A673 (cell line): ENCODE results near the gene SREBF1. TPM values are rescaled to one million over a fixed set of nuclear protein-coding genes. Genes with fewer than 3 reads are reported as not detected.
A peak's percentile ranks its signal among the peaks of the same experiment; 100 is the strongest.

Experiments
- BruUV-seq: library from RNA; stranded (reverse); fragments of 400-500 nt; replicated peaks from 2 replicates; lab custom pipeline; 2021; lab: Mats Ljungman, UMichigan
- CTCF ChIA-PET: fragments of 300-600 bp; sonication (Branson Sonifier 250); formaldehyde crosslinking; loops from one replicate; lab custom pipeline; 2022; ENCODE audit warnings: antibody characterized with exemption; lab: Charles Lee
- POLR2A ChIA-PET: fragments of 300-600 bp; sonication (Branson Sonifier 250); formaldehyde crosslinking; loops from one replicate; lab custom pipeline; 2022; ENCODE audit warnings: antibody characterized with exemption; ENCODE audit not compliant: low non-redundant PET; lab: Charles Lee
- DNase-seq: peaks from one replicate; pipeline ENCODE4 v3.0.0-alpha.2; 2015; ENCODE audit warnings: low spot score
- H3K27ac ChIP-seq: fragments of 200-600 bp; sonication (generic); 2 replicates; pipeline ENCODE4 v1.5.1; 2016; ENCODE audit warnings: mixed run types, low read depth, mild to moderate bottlenecking, mixed read lengths, antibody characterized with exemption, low read length; ENCODE audit not compliant: poor library complexity, severe bottlenecking
- H3K27me3 ChIP-seq: fragments of 200-600 bp; sonication (generic); replicated peaks from 2 replicates; pipeline ENCODE4 v1.6.1; 2017; ENCODE audit warnings: mixed run types, low read depth, mild to moderate bottlenecking, mixed read lengths, antibody characterized with exemption, low read length; ENCODE audit not compliant: insufficient read depth, poor library complexity
- H3K36me3 ChIP-seq: fragments of 200-600 bp; sonication (generic); 2 replicates; pipeline ENCODE4 v1.6.1; 2016; ENCODE audit warnings: mixed run types, mild to moderate bottlenecking, mixed read lengths, antibody characterized with exemption, low read length; ENCODE audit not compliant: insufficient read depth, poor library complexity, severe bottlenecking
- H3K4me1 ChIP-seq: fragments of 200-600 bp; sonication (generic); 2 replicates; pipeline ENCODE4 v1.6.1; 2017; ENCODE audit warnings: mixed run types, mild to moderate bottlenecking, mixed read lengths, antibody characterized with exemption, low read length; ENCODE audit not compliant: insufficient read depth, poor library complexity, severe bottlenecking
- H3K4me3 ChIP-seq: fragments of 200-600 bp; sonication (generic); 2 replicates; pipeline ENCODE4 v1.5.1; 2016; ENCODE audit warnings: low read depth, mixed run types, mild to moderate bottlenecking, mixed read lengths, low read length; ENCODE audit not compliant: poor library complexity, severe bottlenecking
- H3K9me3 ChIP-seq: fragments of 200-600 bp; sonication (generic); 2 replicates; pipeline ENCODE4 v1.6.1; 2016; ENCODE audit warnings: mixed run types, low read depth, mild to moderate bottlenecking, mixed read lengths, antibody characterized with exemption, low read length; ENCODE audit not compliant: poor library complexity, severe bottlenecking
- CTCF ChIP-seq: fragments of 300-800, 200-600 bp; sonication (generic); conservative IDR thresholded peaks from 2 replicates; pipeline ENCODE4 v1.5.1; 2017; ENCODE audit warnings: low read depth, mild to moderate bottlenecking, antibody characterized with exemption, low read length, moderate library complexity, mixed read lengths
- EZH2 ChIP-seq: fragments of 200-600 bp; sonication (generic); IDR thresholded peaks from 2 replicates; pipeline ENCODE4 v1.6.1; 2017; ENCODE audit warnings: borderline replicate concordance, low read depth, mild to moderate bottlenecking, mixed read lengths, antibody characterized with exemption, low read length; ENCODE audit not compliant: poor library complexity, severe bottlenecking
- intact Hi-C: fragments of 100-400 bp; cut with micrococcal nuclease; formaldehyde crosslinking; loops from one replicate; pipeline ENCODE4 v1.10.0; 2022; ENCODE audit not compliant: unreplicated experiment
- total RNA-seq: library from RNA; stranded (reverse); gene quantifications from 2 replicates; pipeline ENCODE4 v1.2.3, GENCODE V29; 2021

SREBF1 gene
- total RNA-seq, 1 experiment from 2014 or later, result 240 TPM

- intact Hi-C loops, result no loop called here
- no peak for DNase-seq
- Histone ChIP-seq H3K36me3 (peaks cover 31% of the 10 kb centered on the region), H3K4me1 (peaks cover 54% of the 10 kb centered on the region), H3K4me3 (no peak overlapping the region), H3K27ac (peak overlapping the region; percentile 65), H3K27me3 (no peaks in the 10 kb centered on the region), H3K9me3 (no peaks in the 10 kb centered on the region)
- CTCF ChIA-PET, result no interaction called here
- BruUV-seq, result no TSS peak
- POLR2A ChIA-PET, result no interaction called here
- TF ChIP-seq EZH2, result no peak
- no peak for TF ChIP-seq CTCF
Observed at GRCh38 chr17:17830269-17830567, 6.6 kb downstream of the SREBF1 start.

GRCh38 chr17:17827826-17828621 is 8.8 kb downstream of the SREBF1 start:
- TF ChIP-seq EZH2 (no peak), CTCF (0 out of 2 replicates have a peak, but pooled peaks have one; percentile 9)
- Histone ChIP-seq H3K27ac (peak overlapping the region; percentile 55), H3K4me3 (no peak overlapping the region), H3K9me3 (no peaks in the 10 kb centered on the region), H3K27me3 (no peaks in the 10 kb centered on the region), H3K4me1 (peaks cover 52% of the 10 kb centered on the region), H3K36me3 (peaks cover 27% of the 10 kb centered on the region)
- BruUV-seq, result no TSS peak
- intact Hi-C loops, result no loop called here
- no peak for DNase-seq
- ChIA-PET POLR2A (interaction anchor here (0.6 kb wide), 1 partner anchor 41 kb away, joined by 5 read pairs; no protein-coding TSS in a partner anchor), CTCF (no interaction called here)

GRCh38 chr17:17826942-17827785 is 9.6 kb downstream of the SREBF1 start:
- TF ChIP-seq EZH2, result no peak
- TF ChIP-seq CTCF, result no peak
- intact Hi-C loops, result no loop called here
- DNase-seq, result no peak
- no peak overlapping the region for H3K4me3 ChIP-seq
- no peaks in the 10 kb centered on the region for H3K27me3 ChIP-seq
- H3K27ac ChIP-seq, result peak overlapping the region; percentile 97
- ChIA-PET CTCF (no interaction called here), POLR2A (interaction anchor here (0.6 kb wide), 1 partner anchor 42 kb away, joined by 5 read pairs; no protein-coding TSS in a partner anchor)
- H3K9me3 ChIP-seq, result no peaks in the 10 kb centered on the region
- H3K4me1 ChIP-seq, result peaks cover 55% of the 10 kb centered on the region
- peaks cover 31% of the 10 kb centered on the region for H3K36me3 ChIP-seq
- no TSS peak for BruUV-seq
